NCI-H526 treated with DMSO at 0.1 percent for 48 hours (cell line): Measurements from ENCODE around the gene TNFAIP8L2.
"Not testable (repeated sequence)": the region's sequence is repeated elsewhere in the genome, so short reads cannot be mapped to it uniquely, and the experiment has no call there.

Experiments used
- DNase-seq: peaks from one replicate; lab custom pipeline; 2025; lab: John Stamatoyannopoulos, UW

TNFAIP8L2 gene

DNA sequence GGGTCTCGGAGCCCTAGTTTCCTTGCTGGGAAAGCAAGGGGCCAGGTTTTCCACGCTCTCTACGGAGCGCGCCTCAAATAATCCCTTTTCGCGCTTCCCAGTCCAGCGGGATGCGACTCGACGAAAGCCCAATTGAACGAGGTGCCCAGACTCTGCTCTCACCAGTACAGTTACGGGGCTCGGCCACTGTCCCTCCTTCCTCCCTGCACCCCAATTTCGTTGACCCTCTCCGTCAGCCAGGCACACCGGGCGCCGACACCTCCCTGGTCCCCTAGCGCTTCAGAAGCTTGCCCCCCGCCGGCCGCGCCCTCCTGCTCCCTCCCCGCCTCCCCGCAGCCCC lies 10.4 kb upstream of the TNFAIP8L2 start:
- DNase-seq: peak; percentile 60

DNA sequence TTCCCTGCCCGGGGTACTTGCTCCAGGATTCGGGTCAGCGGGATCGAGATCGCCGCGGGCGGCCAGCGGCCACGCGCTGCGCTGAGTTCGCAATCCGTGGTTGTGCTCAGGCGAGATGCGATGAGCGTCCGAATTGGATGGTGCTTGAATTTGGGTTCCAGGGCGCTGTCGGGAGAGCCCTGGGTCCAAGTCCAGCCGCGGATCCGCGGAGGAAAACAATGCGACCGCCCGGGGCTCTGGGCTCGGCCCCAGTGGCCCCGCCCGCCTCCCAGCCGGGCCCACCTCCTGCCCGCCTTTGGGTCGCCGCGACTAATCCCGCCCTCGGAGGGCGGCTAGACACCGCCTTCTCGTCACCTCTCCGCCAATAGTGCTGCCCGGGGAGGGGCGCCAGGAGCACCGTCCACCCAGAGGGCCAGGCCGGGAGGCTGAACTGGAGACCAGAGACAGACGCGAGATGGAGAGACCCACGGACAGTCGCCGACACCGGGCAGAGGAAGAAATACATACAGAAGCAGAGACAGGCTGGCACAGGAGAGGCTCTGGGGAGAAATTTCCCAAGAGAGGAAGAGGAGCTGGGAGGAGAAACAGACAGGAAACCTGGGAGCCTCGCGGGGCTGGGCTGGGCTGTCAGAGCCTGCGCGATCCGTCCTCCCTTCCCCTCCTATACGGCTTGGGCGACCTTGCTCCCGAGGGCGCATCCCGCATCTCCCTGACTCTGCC lies 9.9 kb upstream of the TNFAIP8L2 start, which contains the start of gene SEMA6C:
Gene SEMA6C (minus strand): TSS at position 220 of the 720 bp plus-strand sequence. CDS start 4,010 bp downstream, outside the sequence.
- peak; percentile 98 for DNase-seq

DNA sequence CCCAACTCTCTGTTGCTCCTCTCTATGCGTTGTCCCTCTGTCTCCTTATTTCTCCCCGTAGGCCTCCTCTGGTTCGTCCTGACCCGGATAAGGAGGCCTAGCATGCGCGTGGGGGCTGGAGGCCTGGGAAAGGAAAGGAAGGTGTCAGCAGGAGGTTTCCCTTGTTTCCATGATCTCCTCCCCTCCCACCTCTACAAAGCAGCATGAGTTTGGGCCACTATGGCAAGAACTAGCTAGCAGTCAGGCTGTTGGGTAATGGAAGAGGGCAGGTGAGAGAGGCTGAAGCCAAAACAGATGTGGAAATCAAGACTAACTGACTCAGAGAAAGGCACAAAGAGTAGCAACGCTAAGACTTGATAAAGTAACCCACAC lies 9.3 kb upstream of the TNFAIP8L2 start:
- no peak for DNase-seq

DNA sequence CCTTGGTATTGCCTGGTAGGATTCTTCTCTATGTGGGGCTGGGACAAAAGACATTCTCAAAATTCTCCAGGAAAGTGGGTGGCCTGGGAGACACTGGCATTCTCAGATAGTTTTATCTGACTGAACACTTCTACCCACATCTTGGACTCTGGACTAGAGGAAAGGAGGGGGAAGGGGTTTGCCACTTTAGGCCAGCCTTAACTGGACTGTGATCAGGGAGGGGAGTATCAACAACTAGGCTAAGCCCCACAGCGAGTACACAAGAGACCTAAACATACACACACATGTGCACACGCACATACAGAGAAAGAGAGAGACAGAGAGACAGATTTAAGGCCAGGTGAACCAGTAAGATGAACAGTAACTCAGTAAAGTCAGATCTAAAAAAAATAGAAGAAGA lies 8.8 kb upstream of the TNFAIP8L2 start:
- no peak for DNase-seq

DNA sequence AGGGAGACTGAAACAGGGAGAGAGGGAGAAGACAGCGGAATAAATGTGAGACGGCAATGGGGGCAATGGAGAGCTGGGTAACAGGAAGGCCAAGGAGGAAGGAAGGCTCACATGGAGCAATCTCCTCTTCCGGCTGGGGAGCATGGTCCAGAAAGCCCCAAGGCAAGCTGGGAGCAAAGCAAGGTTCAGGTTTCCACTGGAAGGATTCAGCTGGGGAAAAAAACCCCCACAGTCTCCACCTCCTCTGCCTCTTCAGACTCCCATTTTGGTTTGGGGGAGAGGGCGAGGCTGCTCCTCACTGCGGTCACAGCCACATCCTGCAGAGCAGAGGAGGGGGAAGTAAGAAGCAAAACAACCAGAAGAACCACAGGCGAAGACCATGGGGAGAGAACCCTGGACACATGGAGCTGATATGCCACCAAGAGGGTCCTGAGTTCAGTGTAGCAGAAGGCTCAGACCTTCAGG lies 650 bp downstream of the TNFAIP8L2 start:
- no peak for DNase-seq

DNA sequence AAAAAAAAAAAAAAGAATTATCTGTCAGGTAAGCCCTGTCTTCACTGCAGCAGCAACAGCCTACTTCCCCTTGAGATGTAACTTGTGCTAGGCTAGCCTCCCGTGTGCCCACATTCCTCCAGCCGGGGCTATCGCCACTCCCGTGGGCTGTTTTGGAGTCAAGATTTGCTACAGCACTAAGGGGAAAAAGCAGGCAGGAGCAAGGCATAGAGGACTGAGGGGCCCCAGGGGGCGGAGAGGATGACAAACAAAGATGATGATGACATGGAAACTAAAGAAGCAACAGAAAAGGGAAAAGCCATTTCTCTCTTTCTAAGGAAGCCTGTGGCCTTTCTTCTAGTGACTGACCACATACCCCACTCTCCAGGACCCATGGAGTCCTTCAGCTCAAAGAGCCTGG lies 1.9 kb downstream of the TNFAIP8L2 start:
- no peak for DNase-seq

DNA sequence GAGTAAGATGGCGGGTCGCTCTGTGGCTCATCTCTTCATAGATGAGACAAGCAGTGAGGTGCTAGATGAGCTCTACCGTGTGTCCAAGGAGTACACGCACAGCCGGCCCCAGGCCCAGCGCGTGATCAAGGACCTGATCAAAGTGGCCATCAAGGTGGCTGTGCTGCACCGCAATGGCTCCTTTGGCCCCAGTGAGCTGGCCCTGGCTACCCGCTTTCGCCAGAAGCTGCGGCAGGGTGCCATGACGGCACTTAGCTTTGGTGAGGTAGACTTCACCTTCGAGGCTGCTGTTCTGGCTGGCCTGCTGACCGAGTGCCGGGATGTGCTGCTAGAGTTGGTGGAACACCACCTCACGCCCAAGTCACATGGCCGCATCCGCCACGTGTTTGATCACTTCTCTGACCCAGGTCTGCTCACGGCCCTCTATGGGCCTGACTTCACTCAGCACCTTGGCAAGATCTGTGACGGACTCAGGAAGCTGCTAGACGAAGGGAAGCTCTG lies 2.4 kb downstream of the TNFAIP8L2 start:
- DNase-seq: no peak

DNA sequence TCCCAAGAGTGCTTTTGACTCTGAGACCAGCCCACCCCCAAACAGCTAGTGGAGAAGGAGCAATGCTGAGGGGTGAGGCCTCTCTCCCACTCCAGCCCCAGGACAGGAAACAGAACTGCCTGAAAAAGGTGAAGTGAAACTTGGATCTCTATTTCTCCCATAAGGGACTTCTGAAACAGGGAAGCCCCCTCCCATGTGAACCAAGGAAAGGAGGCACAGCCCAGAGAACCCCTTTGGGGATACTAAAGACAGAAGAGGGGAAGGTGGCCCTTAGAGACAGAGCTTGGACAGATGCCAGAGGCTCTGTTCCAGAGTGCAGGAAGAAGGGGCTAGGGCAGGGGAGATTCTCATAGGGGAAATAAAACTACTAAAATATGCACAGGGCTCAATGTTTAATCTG lies 2.9 kb downstream of the TNFAIP8L2 start:
- no peak for DNase-seq

DNA sequence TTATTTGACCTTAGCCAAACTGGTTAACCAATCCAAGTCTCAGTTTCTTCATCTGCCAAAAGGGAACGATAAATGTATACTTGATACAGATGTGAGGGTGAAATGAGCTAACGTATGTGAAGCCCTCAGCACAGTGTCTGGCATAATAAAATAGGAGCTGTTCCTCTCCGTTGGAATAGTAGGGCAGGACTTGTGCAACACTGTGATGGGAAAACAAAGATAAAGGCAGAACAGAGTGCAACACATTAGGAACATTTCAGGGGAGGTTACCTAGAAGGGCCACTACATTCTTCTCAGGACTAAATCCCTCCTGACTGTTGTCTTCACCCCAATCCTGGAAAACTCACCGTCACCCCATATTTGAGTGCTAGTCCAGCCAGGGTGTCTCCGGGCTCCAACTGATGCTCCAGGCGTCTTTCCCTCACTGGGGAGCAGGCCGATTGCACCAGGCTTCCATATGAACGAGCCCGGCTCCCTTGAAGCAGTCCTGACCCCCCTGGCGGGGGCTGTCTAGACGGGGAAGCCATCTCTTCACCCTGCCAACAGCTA lies 8.4 kb downstream of the TNFAIP8L2 start:
- peak; percentile 43 for DNase-seq

DNA sequence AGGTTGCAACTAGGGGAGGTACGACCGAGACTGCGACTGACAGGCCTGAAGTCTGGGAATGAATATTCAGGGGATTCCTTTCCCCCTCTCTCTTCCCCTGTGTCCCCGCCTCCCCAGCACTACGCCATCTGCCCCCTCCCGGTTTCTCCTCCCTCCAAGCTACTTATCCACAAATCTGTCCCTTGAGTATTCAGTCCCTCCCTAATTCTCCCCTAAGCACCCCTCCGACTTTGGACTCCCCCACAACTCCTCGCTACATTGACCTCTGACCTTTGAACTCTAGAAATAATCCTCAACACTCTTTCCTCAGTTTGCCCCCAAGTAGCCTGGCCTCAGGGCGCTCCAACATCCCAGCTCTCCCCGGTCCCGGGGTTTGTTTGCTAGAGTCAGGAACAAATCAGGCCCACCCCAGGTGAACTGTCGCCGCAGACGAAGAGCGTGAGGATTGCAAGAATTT lies 8.9 kb downstream of the TNFAIP8L2 start:
- peak; percentile 79 for DNase-seq

DNA sequence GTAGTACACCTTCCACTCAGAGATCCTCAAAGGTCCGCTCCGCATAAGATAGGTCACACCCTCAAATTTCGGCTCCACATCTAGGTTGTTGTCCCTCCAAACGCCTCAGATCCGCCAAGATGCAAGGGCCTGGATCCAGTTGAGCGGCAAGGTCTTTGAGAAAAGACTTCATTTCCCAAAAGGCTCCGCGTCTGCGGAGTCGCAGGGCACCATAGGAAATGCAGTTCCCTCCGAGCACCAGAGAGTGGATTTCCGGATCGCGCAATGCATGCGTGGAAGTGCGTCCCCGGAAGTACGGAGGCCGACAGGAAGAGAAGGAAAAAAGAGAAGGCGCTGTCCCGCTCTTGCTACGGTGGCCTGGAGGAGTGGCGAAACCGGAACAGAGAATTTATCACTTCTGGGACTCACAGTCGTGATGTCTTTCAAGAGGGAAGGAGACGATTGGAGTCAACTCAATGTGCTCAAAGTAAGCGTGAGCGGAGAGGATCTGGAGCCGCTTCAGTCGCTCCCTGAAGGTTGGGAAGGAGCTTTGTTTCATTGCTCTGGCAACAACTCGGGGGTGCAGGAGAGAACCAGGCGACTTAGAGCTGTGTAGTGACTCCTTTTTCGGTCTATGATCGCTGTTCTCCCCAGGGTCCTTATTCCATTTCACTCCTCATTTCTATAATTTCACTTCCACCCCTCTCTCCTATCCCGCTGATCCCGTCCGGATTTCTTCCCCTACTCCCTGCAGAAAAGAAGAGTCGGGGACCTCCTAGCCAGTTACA lies 9.5 kb downstream of the TNFAIP8L2 start, which contains the start of the genes LYSMD1 and SCNM1:
Gene LYSMD1 (minus strand): TSS at position 165 of the 767 bp plus-strand sequence. CDS start 644 bp downstream, outside the sequence.
Gene SCNM1 (plus strand): TSS at position 407 of the 767 bp plus-strand sequence. CDS start 9 bp downstream, at position 416.
- DNase-seq: peak; percentile 100

DNA sequence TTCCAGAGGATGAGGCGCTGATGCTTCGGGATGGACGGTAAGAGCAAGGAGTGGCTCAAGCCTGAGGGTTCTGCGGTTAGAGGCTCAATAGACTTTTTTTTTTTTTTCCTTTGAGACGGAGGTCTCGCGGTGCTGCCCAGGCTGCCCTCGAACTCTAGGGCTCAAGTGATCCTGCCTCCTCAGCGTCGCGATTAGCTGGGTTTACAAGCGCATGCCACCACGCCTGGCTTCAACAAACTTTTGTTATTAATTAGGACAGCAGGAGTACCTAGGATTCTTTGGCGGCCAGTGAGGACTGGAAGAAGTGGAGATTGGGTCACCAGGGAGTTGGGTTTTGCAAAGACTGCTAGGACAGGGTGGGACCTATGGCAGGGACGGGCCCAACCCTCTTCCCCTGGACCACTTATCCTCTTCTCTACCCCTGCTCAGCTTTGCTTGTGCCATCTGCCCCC lies 10.1 kb downstream of the TNFAIP8L2 start:
- DNase-seq: no peak

DNA sequence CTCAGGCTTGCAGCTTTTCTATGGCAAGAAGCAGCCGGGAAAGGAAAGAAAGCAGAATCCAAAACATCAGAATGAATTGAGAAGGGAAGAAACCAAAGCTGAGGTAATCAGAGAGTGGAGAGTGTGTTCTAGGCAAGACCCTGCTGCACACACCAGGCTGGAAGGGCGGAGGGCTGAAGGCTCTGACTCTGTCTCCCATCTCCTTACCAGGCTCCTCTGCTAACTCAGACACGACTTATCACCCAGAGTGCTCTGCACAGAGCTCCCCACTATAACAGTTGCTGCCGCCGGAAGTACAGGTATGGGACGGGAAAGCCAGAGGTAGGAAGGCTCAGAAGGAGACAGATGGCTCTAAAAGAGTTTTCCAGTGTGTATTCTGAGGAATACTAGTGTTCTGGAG lies 10.7 kb downstream of the TNFAIP8L2 start:
- DNase-seq: no peak

DNA sequence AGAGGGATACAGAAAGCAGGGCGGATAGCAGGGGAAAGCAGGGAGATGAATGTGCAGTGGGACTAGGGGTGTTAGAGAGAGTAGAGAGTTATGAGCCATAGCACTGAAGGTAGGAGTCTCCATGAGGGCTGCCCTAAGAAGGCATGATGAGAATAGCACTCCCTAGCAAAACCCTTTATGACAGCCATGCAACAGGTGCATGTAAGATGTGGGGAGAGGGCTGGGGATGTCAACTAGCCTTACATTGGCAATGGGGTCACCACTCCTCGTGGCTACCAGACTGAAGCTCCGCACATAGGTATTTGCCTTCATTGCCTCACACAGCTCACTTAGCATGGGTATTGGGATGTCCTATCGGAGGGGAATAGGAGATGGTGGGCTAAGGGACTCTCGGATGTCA lies 14.7 kb downstream of the TNFAIP8L2 start:
- DNase-seq: no peak

DNA sequence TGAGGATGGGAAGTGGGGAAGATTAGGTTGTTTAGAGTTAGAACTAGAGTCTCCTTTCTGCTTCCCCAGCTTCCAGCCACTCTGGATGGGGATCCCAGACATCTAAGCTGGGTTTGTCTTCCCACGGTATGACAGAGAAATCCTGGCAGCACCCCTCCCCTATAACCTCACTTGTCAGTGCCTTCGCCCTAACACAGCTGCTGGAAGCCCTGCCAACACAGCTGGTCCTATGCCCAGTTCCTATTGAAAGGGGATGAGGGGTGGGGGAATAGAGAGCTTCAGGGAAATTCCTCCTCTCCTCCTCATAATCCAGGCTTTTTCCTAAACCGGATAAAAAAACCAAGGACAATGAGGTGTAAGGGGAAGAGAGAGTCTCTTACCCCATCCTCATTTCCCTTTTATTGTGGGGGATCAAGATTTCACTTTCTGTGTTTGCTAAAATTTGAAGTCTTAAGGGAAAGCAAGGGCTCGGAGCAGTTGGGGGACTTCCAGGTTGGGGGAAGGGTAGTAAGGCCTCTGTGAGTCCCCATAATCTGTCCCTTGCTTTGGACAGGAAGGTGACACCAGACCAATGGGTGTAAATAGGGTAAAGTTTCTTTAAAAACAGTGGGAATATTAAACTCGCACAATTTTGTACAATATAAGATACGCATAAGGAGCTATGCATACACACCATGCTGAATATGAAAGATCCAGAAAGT lies 18.7 kb downstream of the TNFAIP8L2 start:
- no peak for DNase-seq

DNA sequence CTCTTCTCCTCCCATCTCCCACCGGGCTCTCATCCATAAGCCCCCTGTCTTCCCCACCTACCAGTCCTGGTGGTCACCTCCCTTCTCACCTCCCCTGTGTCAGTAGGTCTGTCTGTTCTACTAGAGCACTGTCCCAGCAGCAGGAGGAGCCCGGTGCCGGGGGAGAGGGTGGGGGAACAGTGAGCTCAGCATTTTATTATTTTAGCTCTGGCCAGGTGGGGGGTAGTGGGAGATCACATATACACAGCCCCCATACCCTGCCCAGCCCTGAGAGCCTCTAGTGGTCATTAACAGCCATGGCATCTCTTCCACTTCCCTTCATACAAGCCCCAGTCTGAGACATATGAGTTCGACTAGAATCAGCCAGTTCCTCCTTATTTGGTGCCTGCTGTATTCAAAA lies 19.4 kb downstream of the TNFAIP8L2 start, which contains the start of gene TMOD4:
Gene TMOD4 (minus strand): TSS at position 119 of the 400 bp plus-strand sequence. CDS start 1,106 bp downstream, outside the sequence.
- DNase-seq: no peak

DNA sequence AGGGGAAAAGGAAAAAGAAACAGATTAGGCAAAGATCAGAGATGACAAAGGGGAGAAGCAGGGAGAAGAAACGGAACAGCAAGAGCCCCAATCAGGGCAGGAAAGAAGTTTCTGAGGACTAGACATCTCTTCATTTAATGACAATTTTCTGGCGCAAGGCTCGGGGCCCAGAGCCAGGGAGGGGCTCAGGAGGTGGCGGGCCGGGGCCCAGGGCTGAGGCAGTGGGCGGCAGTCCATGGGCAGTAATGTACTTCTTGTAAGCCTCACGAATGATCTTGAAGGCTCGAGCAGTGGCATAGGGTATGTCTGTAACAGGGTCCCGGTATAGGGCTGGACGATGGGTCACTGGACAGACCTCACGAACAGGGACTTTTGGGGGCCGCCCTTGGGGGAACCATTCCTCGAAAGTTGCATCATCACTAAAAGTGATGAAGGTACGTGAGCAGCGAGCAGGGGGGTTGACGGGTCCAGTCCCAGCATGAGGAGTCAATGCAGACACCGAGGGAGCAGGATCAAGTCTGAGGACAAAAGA lies 20.1 kb downstream of the TNFAIP8L2 start:
- no peak for DNase-seq

DNA sequence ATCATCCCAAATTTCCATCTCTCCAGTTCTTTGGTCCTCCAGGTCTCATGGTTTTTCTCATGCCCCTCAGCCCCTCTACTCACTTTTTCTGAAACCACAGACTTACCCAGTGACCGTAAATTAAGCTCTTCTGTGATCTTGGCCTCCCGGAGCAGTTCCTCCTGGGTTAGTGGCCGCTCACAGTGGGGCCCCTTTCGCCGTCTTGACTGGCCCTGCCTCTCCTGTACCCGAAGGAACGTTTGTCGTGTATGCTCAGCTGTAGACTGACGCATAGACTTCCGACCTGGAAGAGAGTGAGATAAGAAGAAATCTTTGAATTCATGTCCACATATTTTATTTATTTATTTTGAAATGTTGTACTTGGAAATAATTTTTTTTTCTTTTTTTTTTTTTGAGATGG lies 27.8 kb downstream of the TNFAIP8L2 start:
- no peak for DNase-seq

DNA sequence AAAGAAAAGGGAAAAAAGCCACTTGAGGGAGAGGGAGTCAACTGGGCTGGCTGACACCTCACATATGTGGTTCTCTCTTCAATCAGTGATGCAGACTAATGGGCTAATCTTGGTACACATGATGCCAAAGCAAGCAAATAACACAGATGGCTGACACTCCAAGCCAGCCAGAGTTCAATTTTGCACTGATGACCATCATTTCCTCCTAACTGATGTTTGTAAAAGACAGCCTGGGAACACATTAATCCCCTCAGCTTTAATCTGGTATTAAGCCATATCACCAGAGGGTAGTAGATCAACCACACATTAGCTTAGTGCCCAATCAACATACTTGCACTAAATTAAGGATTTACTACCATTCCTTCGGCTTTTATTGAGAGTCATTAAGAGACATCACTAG lies 30.8 kb downstream of the TNFAIP8L2 start:
- no peak for DNase-seq

DNA sequence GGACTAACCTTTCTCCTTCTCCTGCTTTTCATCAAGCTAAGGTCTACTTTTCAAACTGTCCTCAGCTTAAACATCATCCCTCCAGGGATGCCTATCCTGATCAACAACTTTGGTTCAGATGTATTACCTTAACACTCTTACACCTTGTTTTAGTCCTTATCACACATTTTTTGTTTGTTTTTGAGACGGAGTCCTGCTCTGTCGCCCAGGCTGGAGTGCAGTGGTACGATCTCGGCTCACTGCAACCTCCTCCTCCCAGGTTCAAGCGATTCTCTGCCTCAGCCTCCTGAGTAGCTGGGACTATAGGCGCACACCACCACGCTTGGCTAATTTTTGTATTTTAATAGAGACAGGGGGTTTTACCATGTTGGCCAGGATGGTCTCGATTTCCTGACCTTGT lies 32.2 kb downstream of the TNFAIP8L2 start:
- not testable (repeated sequence) for DNase-seq
